ENCODE results near the gene ZDHHC14. TPM values are rescaled to one million over a fixed set of nuclear protein-coding genes. Genes with fewer than 3 reads are reported as not detected.
"Not testable (repeated sequence)": the region's sequence is repeated elsewhere in the genome, so short reads cannot be mapped to it uniquely, and the experiment has no call there.

Gene ZDHHC14
- total RNA-seq, 1 donor from 2014 or later: 6.8 TPM

GRCh38 chr6:157585274-157586087 lies 204.5 kb downstream of the ZDHHC14 start:
- Histone ChIP-seq H3K27ac (ENCODE audit: low read depth, low read length) (no peak overlapping the region), H3K4me1 (ENCODE audit: control insufficient read depth in 3 of 3, insufficient read depth in 3 of 3, low read length in 3 of 3) (no peaks in the 10 kb centered on the region), H3K36me3 (ENCODE audit: control insufficient read depth in 3 of 3, insufficient read depth in 3 of 3, low read length in 3 of 3) (no peaks in the 10 kb centered on the region), H3K4me3 (ENCODE audit: low read length in 3 of 3) (no peak overlapping the region), H3K9me3 (ENCODE audit: control insufficient read depth in 3 of 3, low read length in 3 of 3) (no peaks in the 10 kb centered on the region), H3K9ac (ENCODE audit: low read depth in 1 of 3, low read length in 3 of 3) (no peak overlapping the region), H3K27me3 (ENCODE audit: control insufficient read depth in 3 of 3, insufficient read depth in 3 of 3, low read length in 3 of 3) (no peaks in the 10 kb centered on the region)

GRCh38 chr6:157586088-157586414 lies 205.1 kb downstream of the ZDHHC14 start:
- H3K9me3 ChIP-seq (ENCODE audit: control insufficient read depth in 3 of 3, low read length in 3 of 3): no peaks in the 10 kb centered on the region
- H3K27me3 ChIP-seq (ENCODE audit: control insufficient read depth in 3 of 3, insufficient read depth in 3 of 3, low read length in 3 of 3): no peaks in the 10 kb centered on the region
- no peaks in the 10 kb centered on the region for H3K36me3 ChIP-seq (ENCODE audit: control insufficient read depth in 3 of 3, insufficient read depth in 3 of 3, low read length in 3 of 3)
- no peak overlapping the region for H3K9ac ChIP-seq (ENCODE audit: low read depth in 1 of 3, low read length in 3 of 3)
- H3K4me1 ChIP-seq (ENCODE audit: control insufficient read depth in 3 of 3, insufficient read depth in 3 of 3, low read length in 3 of 3): no peaks in the 10 kb centered on the region
- H3K4me3 ChIP-seq (ENCODE audit: low read length in 3 of 3): no peak overlapping the region
- no peak overlapping the region for H3K27ac ChIP-seq (ENCODE audit: low read depth, low read length)

- H3K9me3 ChIP-seq (ENCODE audit: control insufficient read depth in 3 of 3, low read length in 3 of 3): no peaks in the 10 kb centered on the region
- H3K36me3 ChIP-seq (ENCODE audit: control insufficient read depth in 3 of 3, insufficient read depth in 3 of 3, low read length in 3 of 3): no peaks in the 10 kb centered on the region
- H3K27ac ChIP-seq (ENCODE audit: low read depth, low read length): no peak overlapping the region
- H3K9ac ChIP-seq (ENCODE audit: low read depth in 1 of 3, low read length in 3 of 3): no peak overlapping the region
- H3K4me3 ChIP-seq (ENCODE audit: low read length in 3 of 3): no peak overlapping the region
- no peaks in the 10 kb centered on the region for H3K27me3 ChIP-seq (ENCODE audit: control insufficient read depth in 3 of 3, insufficient read depth in 3 of 3, low read length in 3 of 3)
- H3K4me1 ChIP-seq (ENCODE audit: control insufficient read depth in 3 of 3, insufficient read depth in 3 of 3, low read length in 3 of 3): no peaks in the 10 kb centered on the region
These were observed 205.6 kb downstream of the ZDHHC14 start for GRCh38 chr6:157586476-157587126.

- no peaks in the 10 kb centered on the region for H3K27me3 ChIP-seq (ENCODE audit: control insufficient read depth in 3 of 3, insufficient read depth in 3 of 3, low read length in 3 of 3)
- no peaks in the 10 kb centered on the region for H3K9me3 ChIP-seq (ENCODE audit: control insufficient read depth in 3 of 3, low read length in 3 of 3)
- H3K4me1 ChIP-seq (ENCODE audit: control insufficient read depth in 3 of 3, insufficient read depth in 3 of 3, low read length in 3 of 3): no peaks in the 10 kb centered on the region
- H3K36me3 ChIP-seq (ENCODE audit: control insufficient read depth in 3 of 3, insufficient read depth in 3 of 3, low read length in 3 of 3): no peaks in the 10 kb centered on the region
- H3K27ac ChIP-seq (ENCODE audit: low read depth, low read length): no peak overlapping the region
- no peak overlapping the region for H3K9ac ChIP-seq (ENCODE audit: low read depth in 1 of 3, low read length in 3 of 3)
- H3K4me3 ChIP-seq (ENCODE audit: low read length in 3 of 3): no peak overlapping the region
These were observed 206.3 kb downstream of the ZDHHC14 start for GRCh38 chr6:157587127-157587926.

- H3K36me3 ChIP-seq (ENCODE audit: control insufficient read depth in 3 of 3, insufficient read depth in 3 of 3, low read length in 3 of 3); H3K9ac ChIP-seq (ENCODE audit: low read depth in 1 of 3, low read length in 3 of 3); H3K27me3 ChIP-seq (ENCODE audit: control insufficient read depth in 3 of 3, insufficient read depth in 3 of 3, low read length in 3 of 3); H3K9me3 ChIP-seq (ENCODE audit: control insufficient read depth in 3 of 3, low read length in 3 of 3); H3K4me1 ChIP-seq (ENCODE audit: control insufficient read depth in 3 of 3, insufficient read depth in 3 of 3, low read length in 3 of 3); H3K4me3 ChIP-seq (ENCODE audit: low read length in 3 of 3); H3K27ac ChIP-seq (ENCODE audit: low read depth, low read length): not testable (repeated sequence)
These were observed 209.7 kb downstream of the ZDHHC14 start for GRCh38 chr6:157590654-157591053.

- H3K27ac ChIP-seq (ENCODE audit: low read depth, low read length): no peak overlapping the region
- H3K4me3 ChIP-seq (ENCODE audit: low read length in 3 of 3): no peak overlapping the region
- no peaks in the 10 kb centered on the region for H3K9me3 ChIP-seq (ENCODE audit: control insufficient read depth in 3 of 3, low read length in 3 of 3)
These were observed 211.6 kb downstream of the ZDHHC14 start for GRCh38 chr6:157592541-157592940.

GRCh38 chr6:157592980-157593379 lies 212.0 kb downstream of the ZDHHC14 start:
- H3K4me3 ChIP-seq (ENCODE audit: low read length in 3 of 3): no peak overlapping the region
- H3K9ac ChIP-seq (ENCODE audit: low read depth in 1 of 3, low read length in 3 of 3): no peak overlapping the region
- no peak overlapping the region for H3K27ac ChIP-seq (ENCODE audit: low read depth, low read length)

More at GRCh38 chr6:157592541-157592940, 211.6 kb downstream of the ZDHHC14 start:
- H3K27me3 ChIP-seq (ENCODE audit: control insufficient read depth in 3 of 3, insufficient read depth in 3 of 3, low read length in 3 of 3): no peaks in the 10 kb centered on the region
- peaks cover 0 to 1% (median 0%) of the 10 kb centered on the region in 3 donors for H3K36me3 ChIP-seq (ENCODE audit: control insufficient read depth in 3 of 3, insufficient read depth in 3 of 3, low read length in 3 of 3)
- H3K4me1 ChIP-seq (ENCODE audit: control insufficient read depth in 3 of 3, insufficient read depth in 3 of 3, low read length in 3 of 3): peaks cover 0 to 3% (median 2%) of the 10 kb centered on the region in 3 donors
- H3K9ac ChIP-seq (ENCODE audit: low read depth in 1 of 3, low read length in 3 of 3): no peak overlapping the region

GRCh38 chr6:157593596-157593995 lies 212.6 kb downstream of the ZDHHC14 start:
- no peak overlapping the region for H3K4me3 ChIP-seq (ENCODE audit: low read length in 3 of 3)
- no peaks in the 10 kb centered on the region for H3K9me3 ChIP-seq (ENCODE audit: control insufficient read depth in 3 of 3, low read length in 3 of 3)
- H3K27me3 ChIP-seq (ENCODE audit: control insufficient read depth in 3 of 3, insufficient read depth in 3 of 3, low read length in 3 of 3): no peaks in the 10 kb centered on the region
- H3K9ac ChIP-seq (ENCODE audit: low read depth in 1 of 3, low read length in 3 of 3): no peak overlapping the region
- peaks cover 3 to 4% (median 3%) of the 10 kb centered on the region in 3 donors for H3K4me1 ChIP-seq (ENCODE audit: control insufficient read depth in 3 of 3, insufficient read depth in 3 of 3, low read length in 3 of 3)
- H3K36me3 ChIP-seq (ENCODE audit: control insufficient read depth in 3 of 3, insufficient read depth in 3 of 3, low read length in 3 of 3): peaks cover 0 to 2% (median 0%) of the 10 kb centered on the region in 3 donors
- no peak overlapping the region for H3K27ac ChIP-seq (ENCODE audit: low read depth, low read length)

More at GRCh38 chr6:157592980-157593379, 212.0 kb downstream of the ZDHHC14 start:
- no peaks in the 10 kb centered on the region for H3K9me3 ChIP-seq (ENCODE audit: control insufficient read depth in 3 of 3, low read length in 3 of 3)
- H3K36me3 ChIP-seq (ENCODE audit: control insufficient read depth in 3 of 3, insufficient read depth in 3 of 3, low read length in 3 of 3): peaks cover 0 to 2% (median 0%) of the 10 kb centered on the region in 3 donors
- H3K27me3 ChIP-seq (ENCODE audit: control insufficient read depth in 3 of 3, insufficient read depth in 3 of 3, low read length in 3 of 3): no peaks in the 10 kb centered on the region
- peaks cover 3% of the 10 kb centered on the region in 3 donors for H3K4me1 ChIP-seq (ENCODE audit: control insufficient read depth in 3 of 3, insufficient read depth in 3 of 3, low read length in 3 of 3)

- Histone ChIP-seq H3K36me3 (ENCODE audit: control insufficient read depth in 3 of 3, insufficient read depth in 3 of 3, low read length in 3 of 3) (peaks cover 0 to 2% (median 2%) of the 10 kb centered on the region in 3 donors), H3K27me3 (ENCODE audit: control insufficient read depth in 3 of 3, insufficient read depth in 3 of 3, low read length in 3 of 3) (no peaks in the 10 kb centered on the region), H3K4me1 (ENCODE audit: control insufficient read depth in 3 of 3, insufficient read depth in 3 of 3, low read length in 3 of 3) (peaks cover 3 to 4% (median 3%) of the 10 kb centered on the region in 3 donors), H3K27ac (ENCODE audit: low read depth, low read length) (no peak overlapping the region), H3K4me3 (ENCODE audit: low read length in 3 of 3) (no peak overlapping the region), H3K9me3 (ENCODE audit: control insufficient read depth in 3 of 3, low read length in 3 of 3) (no peaks in the 10 kb centered on the region), H3K9ac (ENCODE audit: low read depth in 1 of 3, low read length in 3 of 3) (no peak overlapping the region)
These were observed 213.3 kb downstream of the ZDHHC14 start for GRCh38 chr6:157594292-157594691.

All from skeletal muscle tissue (tissue), 4 donors.